Colonic mucosa (tissue), 4 donors: ENCODE measurements around the gene PHYKPL. TPM values are rescaled to one million over a fixed set of nuclear protein-coding genes. Genes with fewer than 3 reads are reported as not detected.

ENCODE experiments used
- DNase-seq: peaks from one replicate; pipeline ENCODE4 v3.0.0-alpha.2; 2020
- H3K27ac ChIP-seq: fragments of 200-600 bp; one replicate; pipeline ENCODE4 v1.8.0; 2021
- H3K27me3 ChIP-seq: fragments of 200-600 bp; one replicate; pipeline ENCODE4 v1.8.0; 2021
- H3K36me3 ChIP-seq: fragments of 200-600 bp; one replicate; pipeline ENCODE4 v1.8.0; 2021
- H3K4me1 ChIP-seq: fragments of 200-600 bp; one replicate; pipeline ENCODE4 v1.8.0; 2021; ENCODE audit warnings: mild to moderate bottlenecking
- H3K4me3 ChIP-seq: fragments of 200-600 bp; one replicate; pipeline ENCODE4 v1.8.0; 2021
- H3K9ac ChIP-seq, 2 donors: one replicate each; pipeline ENCODE4 v1.7.0; 2013; ENCODE audit warnings: control low read depth in 2 of 2, low read depth in 2 of 2, low read length in 2 of 2
- H3K9me3 ChIP-seq: fragments of 200-600 bp; one replicate; pipeline ENCODE4 v1.8.0; 2021
- intact Hi-C: fragments of 100-400 bp; cut with DNase I; formaldehyde crosslinking; loops from one replicate; pipeline ENCODE4 v1.14.1; 2022
- total RNA-seq, 2 donors: library from RNA; stranded (reverse); fragmentation: NEBNext Ultra II Directional in 1 of 2; extraction: Animal tissue kit (Norgen Biotek cat#: 25700) in 1 of 2; gene quantifications; one replicate each; pipeline ENCODE4 v1.2.1, GENCODE V29; 2021
- TF ChIP-seq, protein P1 (sequence below): fragments of 200-600 bp; IDR thresholded peaks from one replicate; pipeline ENCODE4 v1.8.0; 2022; ENCODE audit warnings: antibody characterized with exemption, mild to moderate bottlenecking
- donor health status: healthy.
- donor health status: DM: no; HTN: no; CAD: no.
- donor health status: DM: no; HTN: no; CAD: no.

PHYKPL gene
- total RNA-seq, 2 donors from 2014 or later: 101 to 159 TPM

DNA sequence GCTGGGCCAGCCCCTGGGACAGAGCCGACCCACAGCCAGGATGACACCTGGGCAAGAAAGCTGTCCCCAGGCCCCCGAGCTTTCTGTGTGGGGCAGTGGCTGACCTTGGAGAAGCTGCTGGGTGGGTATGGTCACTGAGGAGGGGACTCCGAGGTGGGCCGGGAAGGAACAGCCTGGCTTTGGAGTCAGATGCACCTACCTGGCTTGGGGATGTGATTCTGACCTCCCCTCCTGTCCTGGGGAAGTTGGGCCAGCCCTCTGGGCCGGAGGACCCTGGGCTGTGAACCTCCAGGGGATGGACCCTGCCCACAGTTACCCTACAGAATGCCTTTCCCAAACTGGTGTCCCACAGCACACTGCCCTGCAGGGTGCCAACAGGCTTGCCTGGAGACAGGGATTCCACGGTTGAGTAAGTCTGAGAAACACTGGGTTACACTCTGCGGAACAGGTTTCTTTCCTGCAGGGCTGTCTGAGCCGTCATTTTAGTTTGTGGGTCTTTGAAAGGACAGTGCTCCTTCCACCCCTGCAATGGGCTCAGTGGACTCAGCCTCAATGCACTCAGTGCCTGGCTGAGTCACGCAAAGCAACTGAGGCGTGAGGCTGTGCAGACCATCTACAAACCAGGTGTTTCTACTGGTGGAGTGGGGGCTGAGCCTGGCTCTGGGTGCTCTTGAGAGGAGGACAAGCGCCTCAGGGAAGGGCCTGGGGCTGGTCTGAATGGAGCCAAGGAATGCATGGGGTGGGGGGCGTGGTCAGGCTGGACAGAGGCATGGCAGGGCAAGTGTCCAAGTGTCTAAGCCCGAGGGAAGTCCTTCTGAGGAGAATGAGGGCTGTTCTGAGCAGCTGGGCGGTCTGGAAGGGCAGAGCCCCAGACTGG, 41.3 kb upstream of the PHYKPL start:
- no peak overlapping the region for H3K4me3 ChIP-seq
- no peak overlapping the region for H3K27ac ChIP-seq
- no peaks in the 10 kb centered on the region for H3K9me3 ChIP-seq
- intact Hi-C loops: no loop called here
- no peaks in the 10 kb centered on the region for H3K36me3 ChIP-seq
- no peak overlapping the region for H3K9ac ChIP-seq
- TF ChIP-seq, protein P1, sequence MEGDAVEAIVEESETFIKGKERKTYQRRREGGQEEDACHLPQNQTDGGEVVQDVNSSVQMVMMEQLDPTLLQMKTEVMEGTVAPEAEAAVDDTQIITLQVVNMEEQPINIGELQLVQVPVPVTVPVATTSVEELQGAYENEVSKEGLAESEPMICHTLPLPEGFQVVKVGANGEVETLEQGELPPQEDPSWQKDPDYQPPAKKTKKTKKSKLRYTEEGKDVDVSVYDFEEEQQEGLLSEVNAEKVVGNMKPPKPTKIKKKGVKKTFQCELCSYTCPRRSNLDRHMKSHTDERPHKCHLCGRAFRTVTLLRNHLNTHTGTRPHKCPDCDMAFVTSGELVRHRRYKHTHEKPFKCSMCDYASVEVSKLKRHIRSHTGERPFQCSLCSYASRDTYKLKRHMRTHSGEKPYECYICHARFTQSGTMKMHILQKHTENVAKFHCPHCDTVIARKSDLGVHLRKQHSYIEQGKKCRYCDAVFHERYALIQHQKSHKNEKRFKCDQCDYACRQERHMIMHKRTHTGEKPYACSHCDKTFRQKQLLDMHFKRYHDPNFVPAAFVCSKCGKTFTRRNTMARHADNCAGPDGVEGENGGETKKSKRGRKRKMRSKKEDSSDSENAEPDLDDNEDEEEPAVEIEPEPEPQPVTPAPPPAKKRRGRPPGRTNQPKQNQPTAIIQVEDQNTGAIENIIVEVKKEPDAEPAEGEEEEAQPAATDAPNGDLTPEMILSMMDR: no peak
- no peaks in the 10 kb centered on the region for H3K4me1 ChIP-seq
- no peaks in the 10 kb centered on the region for H3K27me3 ChIP-seq
- DNase-seq: no peak

DNA sequence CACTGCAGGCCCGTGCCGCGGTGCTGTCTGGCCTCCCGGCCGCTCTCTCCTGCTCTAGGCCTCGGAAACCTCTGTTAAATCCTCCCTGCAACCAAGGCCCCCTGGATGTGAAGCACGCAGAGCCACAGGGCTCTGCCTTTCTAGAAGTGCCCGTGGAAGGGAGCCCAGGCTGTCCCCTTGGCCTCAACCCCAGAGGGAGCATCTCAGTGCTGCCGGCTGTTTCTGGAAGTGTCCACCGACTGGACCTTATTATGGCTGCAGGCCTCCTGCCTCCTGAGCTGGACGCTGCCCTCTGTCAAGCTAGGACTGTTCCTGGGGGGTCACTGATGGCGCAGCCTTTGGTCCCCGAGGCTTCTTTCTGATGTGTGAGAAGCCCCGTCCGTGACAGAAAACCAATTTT, 40.4 kb upstream of the PHYKPL start:
- Histone ChIP-seq H3K9me3 (no peaks in the 10 kb centered on the region), H3K36me3 (no peaks in the 10 kb centered on the region), H3K27ac (no peak overlapping the region), H3K27me3 (no peaks in the 10 kb centered on the region), H3K4me3 (no peak overlapping the region), H3K4me1 (no peaks in the 10 kb centered on the region), H3K9ac (no peak overlapping the region)
- intact Hi-C loops: no loop called here
- TF ChIP-seq, protein P1: no peak
- no peak for DNase-seq

- Histone ChIP-seq H3K36me3 (no peaks in the 10 kb centered on the region), H3K27ac (no peak overlapping the region), H3K9me3 (no peaks in the 10 kb centered on the region), H3K4me3 (no peak overlapping the region), H3K4me1 (no peaks in the 10 kb centered on the region), H3K27me3 (no peaks in the 10 kb centered on the region), H3K9ac (no peak overlapping the region)
- TF ChIP-seq, protein P1: no peak
- intact Hi-C loops: no loop called here
- DNase-seq: no peak
These were observed 40.0 kb upstream of the PHYKPL start for GRCh38 chr5:178272591-178272990.

DNA sequence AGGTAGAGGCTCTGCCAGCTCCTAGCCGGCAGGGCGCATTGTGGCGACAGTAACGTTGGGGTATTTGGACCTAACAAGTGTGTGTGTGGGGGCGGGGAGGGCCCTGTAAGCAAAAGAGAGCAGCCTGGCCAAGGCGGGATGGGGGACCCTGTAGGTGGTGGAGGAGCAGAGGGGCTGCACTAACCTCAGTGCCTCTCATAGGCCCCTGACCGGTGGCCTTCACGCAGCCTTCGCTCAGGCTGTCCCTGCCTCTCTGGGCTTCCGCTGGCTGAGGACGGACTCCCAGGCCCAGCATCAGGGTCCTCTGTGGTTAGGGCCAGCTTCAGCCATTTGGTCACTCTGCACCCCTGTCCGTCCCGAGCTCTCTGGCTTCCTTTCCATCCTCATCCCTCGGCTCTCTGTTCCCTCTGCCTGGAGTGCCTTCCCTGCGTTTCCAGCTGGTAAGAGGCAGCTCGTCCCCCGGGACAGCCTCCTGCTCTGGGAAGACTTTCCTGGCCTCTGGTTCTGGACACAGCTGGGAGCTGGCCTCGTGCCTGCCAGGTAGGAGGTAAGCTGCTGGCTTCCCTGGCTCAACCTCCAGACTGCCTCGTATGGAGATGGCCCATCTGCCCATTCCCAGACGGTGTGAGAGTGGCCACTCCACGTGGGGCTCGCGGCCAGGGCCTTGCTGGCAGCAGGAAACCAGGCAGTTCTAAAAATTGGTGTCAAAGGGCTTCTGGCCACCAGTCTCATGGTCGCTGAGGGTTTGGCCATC, 39.3 kb upstream of the PHYKPL start:
- intact Hi-C loops: no loop called here
- TF ChIP-seq, protein P1: no peak
- no peaks in the 10 kb centered on the region for H3K9me3 ChIP-seq
- DNase-seq: no peak
- H3K9ac ChIP-seq: no peak overlapping the region
- H3K4me1 ChIP-seq: no peaks in the 10 kb centered on the region
- no peaks in the 10 kb centered on the region for H3K36me3 ChIP-seq
- no peak overlapping the region for H3K4me3 ChIP-seq
- no peak overlapping the region for H3K27ac ChIP-seq
- no peaks in the 10 kb centered on the region for H3K27me3 ChIP-seq

DNA sequence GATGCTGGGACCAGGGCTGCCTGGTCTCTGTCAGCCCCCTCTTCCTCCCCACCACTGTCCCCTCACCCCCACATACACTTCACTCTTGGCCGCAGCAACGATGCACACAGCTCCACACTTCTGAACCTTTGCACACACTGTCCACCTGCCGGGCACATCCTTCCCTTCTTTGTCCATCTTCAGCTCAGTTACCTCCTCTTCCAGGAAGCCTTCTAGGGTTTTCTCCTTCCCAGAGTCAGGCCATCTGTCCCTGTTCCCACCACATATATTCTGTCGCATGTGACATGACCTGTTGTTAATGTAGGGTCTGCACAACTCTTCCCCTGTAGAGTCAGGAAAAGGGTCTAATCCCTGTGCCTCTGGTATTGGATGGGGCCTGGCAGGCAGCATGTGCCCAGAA, 38.6 kb upstream of the PHYKPL start:
- Histone ChIP-seq H3K9me3 (no peaks in the 10 kb centered on the region), H3K4me1 (no peaks in the 10 kb centered on the region), H3K9ac (no peak overlapping the region), H3K4me3 (no peak overlapping the region), H3K36me3 (no peaks in the 10 kb centered on the region), H3K27ac (no peak overlapping the region), H3K27me3 (no peaks in the 10 kb centered on the region)
- intact Hi-C loops: no loop called here
- TF ChIP-seq, protein P1: no peak
- no peak for DNase-seq
